OCI-LY7 (cell line): ENCODE data around the gene EXOC3L2. TPM values are rescaled to one million over a fixed set of nuclear protein-coding genes. Genes with fewer than 3 reads are reported as not detected.
A peak's percentile ranks its signal among the peaks of the same experiment; 100 is the strongest.

Experiments used
- BruUV-seq: library from RNA; stranded (reverse); fragments of 400-500 nt; replicated peaks from 2 replicates; lab custom pipeline; 2021; lab: Mats Ljungman, UMichigan
- CTCF ChIA-PET: fragments of 300-600 bp; sonication (Branson Sonifier 250); formaldehyde crosslinking; loops from one replicate; lab custom pipeline; 2022; ENCODE audit warnings: antibody characterized with exemption; ENCODE audit not compliant: unreplicated experiment; lab: Charles Lee
- POLR2A ChIA-PET: fragments of 300-600 bp; sonication (Branson Sonifier 250); formaldehyde crosslinking; loops from one replicate; lab custom pipeline; 2022; ENCODE audit warnings: antibody characterized with exemption; lab: Charles Lee
- DNase-seq: peaks from one replicate; pipeline ENCODE4 v3.0.0-alpha.2; 2015; ENCODE audit warnings: low spot score
- H2AFZ ChIP-seq: fragments of 200-600 bp; sonication (generic), shearing (Covaris generic); 2 replicates; pipeline ENCODE4 v1.6.1; 2014; ENCODE audit warnings: mild to moderate bottlenecking, antibody characterized with exemption, low read length, moderate library complexity
- H3K27ac ChIP-seq: fragments of 200-600 bp; sonication (generic); 2 replicates; pipeline ENCODE4 v1.5.1; 2014; ENCODE audit warnings: mixed run types, low read depth, mild to moderate bottlenecking, moderate library complexity, low read length, inconsistent platforms; ENCODE audit not compliant: poor library complexity, severe bottlenecking
- H3K36me3 ChIP-seq: fragments of 200-600 bp; sonication (generic); 2 replicates; pipeline ENCODE4 v1.6.1; 2014; ENCODE audit warnings: mild to moderate bottlenecking, antibody characterized with exemption, low read length, moderate library complexity, mixed read lengths; ENCODE audit not compliant: insufficient read depth
- H3K4me1 ChIP-seq: fragments of 200-600 bp; sonication (generic); 2 replicates; pipeline ENCODE4 v1.5.1; 2014; ENCODE audit warnings: mild to moderate bottlenecking, low read length; ENCODE audit not compliant: insufficient read depth, poor library complexity, severe bottlenecking
- H3K4me2 ChIP-seq: fragments of 200-600 bp; sonication (generic); 2 replicates; pipeline ENCODE4 v1.6.1; 2014; ENCODE audit warnings: mild to moderate bottlenecking, low read length
- H3K4me3 ChIP-seq: fragments of 200-600 bp; sonication (generic); 2 replicates; pipeline ENCODE4 v1.5.1; 2014; ENCODE audit warnings: mild to moderate bottlenecking, low read depth, low read length; ENCODE audit not compliant: poor library complexity, severe bottlenecking
- H3K79me2 ChIP-seq: fragments of 200-600 bp; sonication (generic); 2 replicates; pipeline ENCODE4 v1.6.1; 2016; ENCODE audit warnings: low read depth, mild to moderate bottlenecking, low read length, moderate library complexity, mixed read lengths; ENCODE audit not compliant: insufficient read depth
- H3K9me2 ChIP-seq: fragments of 200-600 bp; sonication (generic); 2 replicates; pipeline ENCODE4 v1.6.1; 2016; ENCODE audit warnings: mild to moderate bottlenecking, low read length, mixed read lengths; ENCODE audit not compliant: insufficient read depth
- H3K9me3 ChIP-seq: fragments of 200-600 bp; sonication (generic); 2 replicates; pipeline ENCODE4 v1.6.1; 2014; ENCODE audit warnings: mild to moderate bottlenecking, mixed run types, low read length, mixed read lengths
- H4K20me1 ChIP-seq: fragments of 200-600 bp; sonication (generic); 2 replicates; pipeline ENCODE4 v1.6.1; 2014; ENCODE audit warnings: mild to moderate bottlenecking, antibody characterized with exemption, low read length, moderate library complexity, mixed read lengths; ENCODE audit not compliant: insufficient read depth
- EZH2phosphoT487 ChIP-seq: fragments of 200-600 bp; sonication (generic); IDR thresholded peaks from 2 replicates; pipeline ENCODE4 v1.6.1; 2018; ENCODE audit warnings: low read depth, borderline replicate concordance, mild to moderate bottlenecking, mixed run types, antibody characterized with exemption, low read length, moderate library complexity, mixed read lengths
- intact Hi-C: fragments of 100-400 bp; cut with micrococcal nuclease; formaldehyde crosslinking; loops from one replicate; pipeline ENCODE4 v1.10.0; 2022; ENCODE audit not compliant: unreplicated experiment
- total RNA-seq, 2 experiments: library from RNA; depleted of rRNA in 1 of 2; stranded (reverse); fragments of >200 nt in 1 of 2; shearing (Covaris generic) in 1 of 2; gene quantifications; 2 replicates each; pipeline ENCODE4 v1.2.3, GENCODE V29; 2014 to 2022
- TF ChIP-seq, protein P1 (sequence below): fragments of 200-600 bp; sonication (generic); conservative IDR thresholded peaks from 2 replicates; pipeline ENCODE4 v1.5.1; 2014; ENCODE audit warnings: mild to moderate bottlenecking, antibody characterized with exemption, low read length, moderate library complexity, mixed read lengths

Gene EXOC3L2
- total RNA-seq, 2 experiments from 2014 or later = not detected

- no peak overlapping the region for H2AFZ ChIP-seq
- intact Hi-C loops = loop anchor here (5.0 kb wide), 1 partner anchor 84 kb away; no protein-coding TSS in a partner anchor
- no peaks in the 10 kb centered on the region for H3K9me2 ChIP-seq
- H3K9me3 ChIP-seq = no peaks in the 10 kb centered on the region
- no peaks in the 10 kb centered on the region for H3K36me3 ChIP-seq
- BruUV-seq = no TSS peak
- DNase-seq = no peak
- no peak overlapping the region for H3K27ac ChIP-seq
- H3K4me2 ChIP-seq = peak overlapping the region; percentile 82; the same call in 1 of the 2 replicates
- no peak overlapping the region for H3K4me3 ChIP-seq
- H3K79me2 ChIP-seq = no peaks in the 10 kb centered on the region
- H4K20me1 ChIP-seq = no peaks in the 10 kb centered on the region
- ChIA-PET CTCF (no interaction called here), POLR2A (interaction anchor here (1.3 kb wide), 1 partner anchor 73 kb away, joined by 3 read pairs; no protein-coding TSS in a partner anchor)
- H3K4me1 ChIP-seq = peaks cover 34% of the 10 kb centered on the region
- no peak for TF ChIP-seq EZH2phosphoT487
- TF ChIP-seq, protein P1, sequence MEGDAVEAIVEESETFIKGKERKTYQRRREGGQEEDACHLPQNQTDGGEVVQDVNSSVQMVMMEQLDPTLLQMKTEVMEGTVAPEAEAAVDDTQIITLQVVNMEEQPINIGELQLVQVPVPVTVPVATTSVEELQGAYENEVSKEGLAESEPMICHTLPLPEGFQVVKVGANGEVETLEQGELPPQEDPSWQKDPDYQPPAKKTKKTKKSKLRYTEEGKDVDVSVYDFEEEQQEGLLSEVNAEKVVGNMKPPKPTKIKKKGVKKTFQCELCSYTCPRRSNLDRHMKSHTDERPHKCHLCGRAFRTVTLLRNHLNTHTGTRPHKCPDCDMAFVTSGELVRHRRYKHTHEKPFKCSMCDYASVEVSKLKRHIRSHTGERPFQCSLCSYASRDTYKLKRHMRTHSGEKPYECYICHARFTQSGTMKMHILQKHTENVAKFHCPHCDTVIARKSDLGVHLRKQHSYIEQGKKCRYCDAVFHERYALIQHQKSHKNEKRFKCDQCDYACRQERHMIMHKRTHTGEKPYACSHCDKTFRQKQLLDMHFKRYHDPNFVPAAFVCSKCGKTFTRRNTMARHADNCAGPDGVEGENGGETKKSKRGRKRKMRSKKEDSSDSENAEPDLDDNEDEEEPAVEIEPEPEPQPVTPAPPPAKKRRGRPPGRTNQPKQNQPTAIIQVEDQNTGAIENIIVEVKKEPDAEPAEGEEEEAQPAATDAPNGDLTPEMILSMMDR = no peak
Measured at GRCh38 chr19:45253396-45254027, 8.3 kb upstream of the EXOC3L2 start.

DNA sequence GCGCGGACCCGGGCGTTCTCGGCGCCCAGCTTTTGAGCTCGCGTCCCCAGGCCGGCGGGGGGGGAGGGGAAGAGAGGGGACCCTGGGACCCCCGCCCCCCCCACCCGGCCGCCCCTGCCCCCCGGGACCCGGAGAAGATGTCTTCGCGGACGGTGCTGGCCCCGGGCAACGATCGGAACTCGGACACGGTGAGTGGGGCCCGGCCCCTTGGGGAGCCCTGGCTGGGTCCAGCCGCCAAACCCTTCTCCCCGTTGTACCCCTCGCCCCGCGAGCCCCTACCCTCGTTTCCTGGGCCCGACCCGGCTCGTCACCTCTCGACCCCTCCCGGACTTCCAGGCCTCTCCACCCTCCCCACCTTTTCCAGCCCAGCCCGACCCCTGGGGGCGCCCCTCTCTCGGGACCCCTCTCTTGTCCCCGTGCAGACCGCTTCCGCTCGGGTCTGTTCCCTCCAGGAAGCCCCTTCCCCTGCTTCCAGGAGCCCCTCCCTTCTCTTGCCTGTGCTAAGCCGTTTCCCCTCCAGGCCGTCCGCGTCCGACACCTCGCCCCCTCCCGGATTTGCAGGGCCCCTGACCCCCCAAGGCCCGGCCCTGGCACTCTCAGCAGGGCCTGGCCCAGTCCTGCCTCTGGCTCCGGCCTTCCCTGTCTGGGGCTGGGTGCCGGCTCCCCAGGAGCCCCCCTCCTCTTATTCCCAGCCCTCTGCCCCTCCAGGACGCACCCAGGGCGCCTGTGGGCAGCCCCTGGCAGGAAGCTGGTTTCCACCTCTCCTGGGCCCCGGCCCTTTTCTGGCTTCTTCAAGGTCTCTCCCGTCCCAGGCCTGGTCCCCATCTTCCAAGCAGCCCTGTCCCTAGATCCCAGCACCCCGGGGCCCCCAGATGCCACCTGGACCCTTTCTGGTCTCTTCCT is 6.5 kb upstream of the EXOC3L2 start:
- Histone ChIP-seq H3K36me3 (no peaks in the 10 kb centered on the region), H4K20me1 (no peaks in the 10 kb centered on the region), H3K27ac (no peak overlapping the region), H3K4me3 (peak overlapping the region; percentile 72), H3K4me2 (peak overlapping the region; percentile 82), H3K4me1 (peaks cover 34% of the 10 kb centered on the region), H3K9me2 (no peaks in the 10 kb centered on the region), H3K9me3 (no peaks in the 10 kb centered on the region), H3K79me2 (no peaks in the 10 kb centered on the region), H2AFZ (no peak overlapping the region)
- no TSS peak for BruUV-seq
- intact Hi-C loops = loop anchor here (5.0 kb wide), 1 partner anchor 86 kb away; no protein-coding TSS in a partner anchor
- POLR2A ChIA-PET = interaction anchor here (0.7 to 1.3 kb wide), 2 partner anchors 75 to 159 kb away, joined by 3 to 4 read pairs; no protein-coding TSS in a partner anchor
- DNase-seq = peak; percentile 24
- no peak for TF ChIP-seq EZH2phosphoT487
- TF ChIP-seq, protein P1 = peak; percentile 19; the same call in 1 of the 2 replicates
- CTCF ChIA-PET = interaction anchor here (0.6 kb wide), 1 partner anchor 87 kb away, joined by 19 read pairs; no protein-coding TSS in a partner anchor
